ENCODE data around the gene TIGD1. TPM values are rescaled to one million over a fixed set of nuclear protein-coding genes. Genes with fewer than 3 reads are reported as not detected.

Gene TIGD1
- total and polyA plus RNA-seq, 3 donors from 2014 or later, result 6.8 to 9.4 (median 9.2) TPM

- DNase-seq, result no peak
- peaks cover 16% of the 10 kb centered on the region for H3K4me1 ChIP-seq
- H3K4me3 ChIP-seq, result no peak overlapping the region
- intact Hi-C loops (cut with DNase I; ENCODE audit: low total_unique reads), result no loop called here
- TF ChIP-seq CTCF (IDR thresholded peaks at IDR 0.05) (no peak), POLR2A (IDR thresholded peaks at IDR 0.05) (no peak)
- WGBS, 2 donors, result 67 to 83% methylated on average over 3 to 4 of the region's 4 CpGs
- no peaks in the 10 kb centered on the region for H3K27me3 ChIP-seq
- no peaks in the 10 kb centered on the region for H3K36me3 ChIP-seq (ENCODE audit: low read depth, missing control alignments)
- H3K9me3 ChIP-seq, result no peaks in the 10 kb centered on the region
- H3K27ac ChIP-seq, result no peak overlapping the region
Observed at GRCh38 chr2:232506709-232507108, 43.6 kb downstream of the TIGD1 start.

GRCh38 chr2:232505856-232506255, 44.5 kb downstream of the TIGD1 start:
- intact Hi-C loops (cut with DNase I; ENCODE audit: low total_unique reads), result no loop called here

GRCh38 chr2:232504438-232504837, 45.9 kb downstream of the TIGD1 start:
- intact Hi-C loops (cut with DNase I; ENCODE audit: low total_unique reads), result no loop called here
- TF ChIP-seq CTCF (IDR thresholded peaks at IDR 0.05) (no peak), POLR2A (IDR thresholded peaks at IDR 0.05) (no peak)
- Histone ChIP-seq H3K4me3 (no peak overlapping the region), H3K9me3 (no peaks in the 10 kb centered on the region), H3K27me3 (no peaks in the 10 kb centered on the region), H3K27ac (no peak overlapping the region), H3K36me3 (ENCODE audit: low read depth, missing control alignments) (no peaks in the 10 kb centered on the region), H3K4me1 (peaks cover 22% of the 10 kb centered on the region)
- DNase-seq, result no peak
- 76 to 96% methylated on average over 2 of the region's 2 CpGs for WGBS, 2 donors

More at GRCh38 chr2:232505856-232506255, 44.5 kb downstream of the TIGD1 start:
- Histone ChIP-seq H3K27me3 (no peaks in the 10 kb centered on the region), H3K9me3 (no peaks in the 10 kb centered on the region), H3K36me3 (ENCODE audit: low read depth, missing control alignments) (no peaks in the 10 kb centered on the region), H3K4me3 (no peak overlapping the region), H3K4me1 (peaks cover 22% of the 10 kb centered on the region), H3K27ac (no peak overlapping the region)
- WGBS, 2 donors, result 53 to 81% methylated on average over 9 to 10 of the region's 10 CpGs
- no peak for DNase-seq
- TF ChIP-seq POLR2A (IDR thresholded peaks at IDR 0.05) (no peak), CTCF (IDR thresholded peaks at IDR 0.05) (no peak)

GRCh38 chr2:232503809-232504323, 46.5 kb downstream of the TIGD1 start:
- peaks cover 22% of the 10 kb centered on the region for H3K4me1 ChIP-seq
- WGBS, 2 donors, result 38 to 43% methylated on average over 14 to 16 of the region's 16 CpGs
- no peaks in the 10 kb centered on the region for H3K9me3 ChIP-seq
- H3K27me3 ChIP-seq, result no peaks in the 10 kb centered on the region
- no peaks in the 10 kb centered on the region for H3K36me3 ChIP-seq (ENCODE audit: low read depth, missing control alignments)
- no peak for TF ChIP-seq POLR2A (IDR thresholded peaks at IDR 0.05)
- no peak for TF ChIP-seq CTCF (IDR thresholded peaks at IDR 0.05)
- H3K4me3 ChIP-seq, result peak overlapping the region; percentile 56 to 66
- no peak overlapping the region for H3K27ac ChIP-seq
- no peak for DNase-seq
- intact Hi-C loops (cut with DNase I; ENCODE audit: low total_unique reads), result no loop called here
